ENCODE measurements around the gene DPEP2NB. TPM values are rescaled to one million over a fixed set of nuclear protein-coding genes. Genes with fewer than 3 reads are reported as not detected.

The DPEP2NB gene
- total and polyA plus RNA-seq, 10 of the 15 experiments (the other 5 are each of a cell fraction or from before 2014, with no cell fraction given) = not detected

DNA sequence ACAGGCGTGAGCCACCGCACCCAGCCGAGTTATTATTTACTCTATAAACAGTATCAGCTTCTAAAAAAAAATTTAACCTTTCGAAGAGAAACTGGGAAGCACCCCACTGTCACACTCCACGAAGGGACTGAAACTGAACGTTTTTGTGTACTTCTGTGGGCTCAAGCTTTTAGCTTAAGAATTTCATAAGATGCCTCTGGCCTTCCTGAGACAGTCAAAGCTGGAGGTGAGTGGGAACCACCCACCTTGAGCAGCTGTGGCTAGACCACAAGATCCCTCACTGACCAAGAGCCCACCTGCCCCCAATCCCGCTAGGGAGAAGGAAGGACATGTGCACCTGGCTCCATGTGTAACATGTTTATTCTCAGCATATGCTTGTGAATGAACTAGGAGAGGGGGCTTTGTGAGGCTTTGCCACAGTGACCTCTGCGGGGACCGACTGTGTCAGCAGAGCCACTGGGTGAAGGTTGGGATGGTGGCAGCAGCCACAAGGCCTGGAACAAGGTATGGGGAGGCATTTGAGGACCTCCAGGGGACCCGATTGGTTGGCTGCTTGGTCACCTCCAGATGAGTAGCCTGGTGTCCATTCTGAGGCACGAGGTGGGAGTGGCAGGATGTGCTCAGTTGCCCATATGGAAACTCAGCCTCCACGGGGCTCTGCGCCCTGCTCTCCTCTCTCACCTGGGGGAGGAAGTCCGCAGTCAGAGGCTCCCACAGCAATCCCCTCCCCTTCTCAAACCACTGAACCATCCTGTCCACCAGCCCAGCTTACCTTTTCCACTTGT is 40.2 kb downstream of the DPEP2NB start (continued):
- peak; percentile 83 for TF ChIP-seq EED (IDR thresholded peaks at IDR 0.05; ENCODE audit: low read depth)
- no peak for TF ChIP-seq YY1 (IDR thresholded peaks at IDR 0.05; ENCODE audit: low read depth, low read length)
- 0 out of 2 replicates have a peak, but pooled peaks have one; percentile 30 for TF ChIP-seq ZBED1 (IDR thresholded peaks at IDR 0.05; ENCODE audit: borderline replicate concordance)
- TF ChIP-seq NBN (IDR thresholded peaks at IDR 0.05) = no peak
- no peak for TF ChIP-seq RFX5 (IDR thresholded peaks at IDR 0.05; ENCODE audit: low read depth, low read length)
- TF ChIP-seq ZNF207 (IDR thresholded peaks at IDR 0.05; ENCODE audit: borderline replicate concordance) = no peak
- TF ChIP-seq POU2F2 (IDR thresholded peaks at IDR 0.05; ENCODE audit: borderline replicate concordance, low read depth, low read length) = no peak
- 0 out of 2 replicates have a peak, but pooled peaks have one; percentile 27 for TF ChIP-seq NR2F1 (conservative IDR thresholded peaks at IDR 0.05)
- TF ChIP-seq TCF12 (IDR thresholded peaks at IDR 0.05; ENCODE audit: low read depth, low read length) = peak; percentile 94
- TF ChIP-seq NFYB (IDR thresholded peaks at IDR 0.05; ENCODE audit: insufficient read depth, low read depth, low read length) = peak; percentile 33; the same call in 1 of the 2 replicates
- TF ChIP-seq LARP7 (IDR thresholded peaks at IDR 0.05) = no peak
- TF ChIP-seq TCF3 (IDR thresholded peaks at IDR 0.05; ENCODE audit: borderline replicate concordance, insufficient read depth, low read depth, low read length) = peak; percentile 89
- TF ChIP-seq BRCA1 (IDR thresholded peaks at IDR 0.05; ENCODE audit: low read depth, low read length) = no peak
- no peak for TF ChIP-seq ASH2L (IDR thresholded peaks at IDR 0.05; ENCODE audit: borderline replicate concordance, low read depth)
- TF ChIP-seq IRF4 (IDR thresholded peaks at IDR 0.05; ENCODE audit: low read depth, low read length) = peak; percentile 68; the same call in 1 of the 2 replicates
- 0 out of 2 replicates have a peak, but pooled peaks have one; percentile 28 for TF ChIP-seq PML (IDR thresholded peaks at IDR 0.05; ENCODE audit: low read length)
- TF ChIP-seq, protein P1, sequence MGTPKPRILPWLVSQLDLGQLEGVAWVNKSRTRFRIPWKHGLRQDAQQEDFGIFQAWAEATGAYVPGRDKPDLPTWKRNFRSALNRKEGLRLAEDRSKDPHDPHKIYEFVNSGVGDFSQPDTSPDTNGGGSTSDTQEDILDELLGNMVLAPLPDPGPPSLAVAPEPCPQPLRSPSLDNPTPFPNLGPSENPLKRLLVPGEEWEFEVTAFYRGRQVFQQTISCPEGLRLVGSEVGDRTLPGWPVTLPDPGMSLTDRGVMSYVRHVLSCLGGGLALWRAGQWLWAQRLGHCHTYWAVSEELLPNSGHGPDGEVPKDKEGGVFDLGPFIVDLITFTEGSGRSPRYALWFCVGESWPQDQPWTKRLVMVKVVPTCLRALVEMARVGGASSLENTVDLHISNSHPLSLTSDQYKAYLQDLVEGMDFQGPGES (IDR thresholded peaks at IDR 0.05) = no peak
- TF ChIP-seq CBFB (IDR thresholded peaks at IDR 0.05; ENCODE audit: low read depth) = peak; percentile 68; the same call in 1 of the 2 replicates
- no peak for TF ChIP-seq POLR2AphosphoS2 (IDR thresholded peaks at IDR 0.05; ENCODE audit: low read depth, low read length)
- TF ChIP-seq, protein P2, sequence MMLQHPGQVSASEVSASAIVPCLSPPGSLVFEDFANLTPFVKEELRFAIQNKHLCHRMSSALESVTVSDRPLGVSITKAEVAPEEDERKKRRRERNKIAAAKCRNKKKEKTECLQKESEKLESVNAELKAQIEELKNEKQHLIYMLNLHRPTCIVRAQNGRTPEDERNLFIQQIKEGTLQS (IDR thresholded peaks at IDR 0.05; ENCODE audit: borderline replicate concordance, extremely low read depth, low read depth, low read length) = no peak
- peak; percentile 59 to 70; a peak in 2 of 4 replicates for TF ChIP-seq IKZF2 (IDR thresholded peaks at IDR 0.05)
- TF ChIP-seq, protein P3, sequence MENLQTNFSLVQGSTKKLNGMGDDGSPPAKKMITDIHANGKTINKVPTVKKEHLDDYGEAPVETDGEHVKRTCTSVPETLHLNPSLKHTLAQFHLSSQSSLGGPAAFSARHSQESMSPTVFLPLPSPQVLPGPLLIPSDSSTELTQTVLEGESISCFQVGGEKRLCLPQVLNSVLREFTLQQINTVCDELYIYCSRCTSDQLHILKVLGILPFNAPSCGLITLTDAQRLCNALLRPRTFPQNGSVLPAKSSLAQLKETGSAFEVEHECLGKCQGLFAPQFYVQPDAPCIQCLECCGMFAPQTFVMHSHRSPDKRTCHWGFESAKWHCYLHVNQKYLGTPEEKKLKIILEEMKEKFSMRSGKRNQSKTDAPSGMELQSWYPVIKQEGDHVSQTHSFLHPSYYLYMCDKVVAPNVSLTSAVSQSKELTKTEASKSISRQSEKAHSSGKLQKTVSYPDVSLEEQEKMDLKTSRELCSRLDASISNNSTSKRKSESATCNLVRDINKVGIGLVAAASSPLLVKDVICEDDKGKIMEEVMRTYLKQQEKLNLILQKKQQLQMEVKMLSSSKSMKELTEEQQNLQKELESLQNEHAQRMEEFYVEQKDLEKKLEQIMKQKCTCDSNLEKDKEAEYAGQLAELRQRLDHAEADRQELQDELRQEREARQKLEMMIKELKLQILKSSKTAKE (IDR thresholded peaks at IDR 0.05; ENCODE audit: low read depth, poor library complexity, severe bottlenecking) = no peak
- TF ChIP-seq MEF2A (IDR thresholded peaks at IDR 0.05; ENCODE audit: insufficient read depth, low read depth, low read length) = peak; percentile 57
- TF ChIP-seq CREM (IDR thresholded peaks at IDR 0.05; ENCODE audit: low read depth) = peak; percentile 58; the same call in 1 of the 2 replicates

Measured in GM12878 (cell line).